ENCODE data around the gene MUTYH. TPM values are rescaled to one million over a fixed set of nuclear protein-coding genes. Genes with fewer than 3 reads are reported as not detected.

MUTYH gene
- polyA plus RNA-seq, 3 donors: 22.0 to 24.3 (median 23.8) TPM

DNA sequence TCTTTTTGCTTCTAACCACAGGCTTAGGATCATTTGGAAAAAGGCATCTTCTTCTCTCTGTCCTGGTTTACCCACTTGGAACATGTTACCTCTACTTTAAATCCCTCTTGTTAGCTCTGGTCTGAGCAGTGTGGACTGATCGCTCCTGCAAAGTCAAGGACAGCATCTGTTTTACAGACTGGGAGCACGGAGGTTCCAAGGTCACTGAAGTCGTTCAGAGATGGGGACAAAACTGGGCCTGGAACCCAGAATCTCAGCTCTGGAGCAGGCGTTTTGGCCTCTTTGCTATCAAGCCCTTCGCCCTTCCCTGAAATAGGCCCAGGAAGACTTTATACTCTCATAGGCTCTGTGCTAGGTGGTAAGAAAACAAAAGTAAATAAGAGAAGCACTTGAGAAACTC lies 11.3 kb upstream of the MUTYH start:
- DNase-seq (ENCODE audit: low read depth in 3 of 3, low spot score in 2 of 3): no peak

DNA sequence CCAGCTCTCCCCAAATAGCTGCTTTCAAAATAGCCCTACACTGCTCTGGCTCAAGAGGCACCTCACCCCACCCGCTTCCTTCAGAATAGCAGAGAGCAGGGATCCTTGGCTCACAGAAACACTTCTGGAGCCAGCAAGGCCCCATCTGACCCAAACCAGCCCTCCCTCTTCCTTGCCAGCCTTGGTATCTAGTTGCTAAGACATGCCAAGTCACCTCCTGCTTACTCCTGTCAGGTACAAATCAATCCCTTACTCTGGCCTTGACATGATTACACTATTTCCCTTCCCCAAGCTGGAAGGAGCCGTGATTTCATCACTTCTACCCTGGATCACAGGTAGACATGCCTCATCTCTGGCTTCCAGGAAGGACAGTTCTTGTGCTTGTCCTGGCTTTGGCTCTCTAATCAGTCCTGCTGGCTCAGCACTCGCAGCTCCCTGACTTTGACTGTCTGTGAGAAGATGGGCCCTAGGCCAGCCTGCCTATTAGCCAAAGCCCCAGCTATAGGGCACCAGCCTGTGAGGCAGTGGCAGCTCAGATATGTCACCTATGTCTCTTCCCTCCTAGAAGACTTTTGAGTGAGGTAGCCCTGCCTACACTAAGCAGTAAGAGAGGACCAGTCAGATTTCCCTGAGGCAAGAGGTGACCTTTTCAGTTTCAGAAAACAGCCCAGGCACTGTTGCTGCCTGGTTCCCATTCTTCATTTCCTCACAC lies 8.9 kb upstream of the MUTYH start:
- no peak for DNase-seq (ENCODE audit: low read depth in 3 of 3, low spot score in 2 of 3)

DNA sequence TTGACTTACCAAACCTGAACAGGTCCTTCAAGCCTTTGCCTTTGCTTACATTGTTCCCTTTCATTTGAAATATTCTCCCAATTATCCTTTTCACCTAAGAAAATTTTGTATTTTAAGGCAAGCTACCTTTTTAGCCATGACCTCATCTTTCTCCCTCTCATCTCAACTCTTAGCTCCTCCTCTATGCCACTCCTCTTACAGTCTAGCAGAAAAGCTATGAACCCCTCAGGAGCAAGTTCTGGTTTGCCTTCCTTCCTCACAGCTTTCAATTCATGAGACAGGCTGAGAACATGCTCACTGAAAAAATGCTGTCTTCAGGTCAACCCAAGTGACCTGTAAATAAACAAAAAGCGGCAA lies 8.3 kb upstream of the MUTYH start:
- no peak for DNase-seq (ENCODE audit: low read depth in 3 of 3, low spot score in 2 of 3)

DNA sequence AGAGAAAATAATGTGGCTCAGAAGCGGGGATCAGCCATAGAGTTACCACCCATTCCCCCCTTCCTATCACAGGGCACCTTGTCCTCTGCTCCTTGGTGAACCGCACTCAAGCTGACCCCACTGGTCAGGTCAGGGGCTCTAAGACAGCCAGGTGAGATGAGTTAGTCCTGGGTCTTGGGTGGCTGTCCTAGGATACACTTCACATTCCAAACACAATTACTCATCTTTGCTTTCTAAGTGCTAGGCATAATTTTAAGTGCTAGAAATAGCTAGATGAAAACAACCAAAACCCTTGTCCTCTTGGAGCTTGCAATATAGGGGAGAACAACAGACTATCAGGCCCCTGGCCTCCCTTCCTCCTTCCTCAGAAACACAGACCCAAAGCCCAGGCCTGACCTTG lies 7.8 kb upstream of the MUTYH start:
- no peak for DNase-seq (ENCODE audit: low read depth in 3 of 3, low spot score in 2 of 3)

DNA sequence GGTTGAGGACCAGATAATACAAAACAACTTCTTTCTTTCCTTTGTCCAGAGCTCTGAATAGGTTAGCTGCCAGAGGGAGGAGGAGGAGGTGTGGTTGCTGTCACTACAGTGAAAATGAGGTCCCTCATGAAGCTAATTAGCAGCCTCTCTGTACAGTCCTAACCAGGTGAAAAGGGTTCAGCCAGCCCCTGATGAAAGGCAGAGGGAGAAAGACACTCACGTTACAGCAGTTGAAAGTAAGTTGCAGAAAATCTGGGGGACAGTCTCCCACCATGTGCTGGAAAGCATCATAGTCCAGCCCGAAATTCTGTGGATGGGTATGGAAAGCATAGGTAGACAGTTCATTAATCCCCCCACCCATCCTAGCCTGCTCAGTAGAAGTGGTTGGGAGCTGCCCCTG lies 6.2 kb upstream of the MUTYH start:
- DNase-seq (ENCODE audit: low read depth in 3 of 3, low spot score in 2 of 3): no peak

DNA sequence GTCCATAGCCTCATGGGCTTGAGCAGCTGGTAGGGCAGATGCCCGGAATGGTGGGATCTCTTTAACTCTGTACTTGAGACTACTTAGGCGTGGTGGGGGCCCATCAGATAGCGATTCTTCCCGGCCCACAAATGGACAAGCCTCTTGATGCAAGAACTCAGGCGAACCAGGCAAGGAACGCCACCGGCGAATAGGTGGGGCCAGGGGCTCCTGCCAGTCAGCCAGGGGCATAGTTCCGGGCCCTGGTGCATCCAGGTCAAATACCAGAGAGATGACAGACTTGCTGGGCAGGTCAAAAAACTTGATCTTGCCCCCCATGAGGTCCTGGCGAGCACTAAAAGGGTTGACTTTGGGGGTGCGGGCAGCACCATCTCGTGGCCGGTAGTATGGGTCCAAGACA lies 4.8 kb upstream of the MUTYH start:
- no peak for DNase-seq (ENCODE audit: low read depth in 3 of 3, low spot score in 2 of 3)

DNA sequence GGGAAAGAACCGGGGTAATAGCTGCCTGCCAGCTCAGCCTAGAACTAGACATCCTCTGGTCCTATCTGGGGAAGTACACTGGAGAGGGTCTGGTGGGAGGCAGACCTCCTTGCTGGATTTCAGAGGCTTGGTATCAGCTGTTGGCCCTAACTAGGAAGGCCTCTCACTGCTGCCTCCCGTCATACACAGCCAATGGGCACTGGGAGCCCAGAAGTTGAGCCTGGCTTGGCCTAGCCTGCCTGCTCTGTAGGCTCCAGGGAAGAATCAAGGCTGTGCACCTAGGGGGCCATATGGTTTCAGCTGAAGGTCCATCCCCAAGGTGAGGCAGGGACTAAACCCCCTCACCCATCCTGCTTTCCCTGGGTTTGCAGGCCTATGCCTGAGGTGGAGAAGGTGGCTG lies 4.3 kb upstream of the MUTYH start:
- no peak for DNase-seq (ENCODE audit: low read depth in 3 of 3, low spot score in 2 of 3)

DNA sequence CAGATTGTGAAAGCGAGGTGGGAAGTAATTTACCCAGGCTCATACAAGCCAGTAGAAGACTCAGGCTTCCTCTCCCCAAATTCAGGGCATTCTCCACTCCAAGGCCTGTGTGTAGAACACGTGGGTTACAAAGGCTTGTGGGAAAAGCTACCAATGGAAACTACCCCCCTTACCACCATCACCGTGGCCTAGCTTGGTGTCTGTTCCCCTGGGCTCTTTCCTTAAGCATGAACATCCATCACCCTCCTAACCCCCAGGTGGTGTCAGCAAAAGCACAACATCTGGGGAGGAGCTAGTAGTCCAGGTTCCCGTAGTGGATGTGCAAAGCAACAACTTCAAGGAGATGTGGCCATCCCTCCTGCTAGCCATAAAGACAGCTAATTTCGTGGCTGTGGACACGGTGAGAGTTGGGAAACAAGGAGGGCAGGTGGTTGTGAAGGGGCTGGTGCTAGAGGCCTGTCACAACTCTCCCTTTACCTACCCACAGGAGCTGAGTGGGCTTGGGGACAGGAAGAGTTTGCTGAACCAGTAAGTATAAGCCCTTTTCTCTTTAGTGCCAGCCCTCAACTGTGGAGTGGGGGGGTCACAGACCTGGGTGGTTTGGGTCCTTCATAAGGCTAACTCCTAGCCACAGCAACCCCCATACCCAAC lies 701 bp upstream of the MUTYH start:
- no peak for DNase-seq (ENCODE audit: low read depth in 3 of 3, low spot score in 2 of 3)

DNA sequence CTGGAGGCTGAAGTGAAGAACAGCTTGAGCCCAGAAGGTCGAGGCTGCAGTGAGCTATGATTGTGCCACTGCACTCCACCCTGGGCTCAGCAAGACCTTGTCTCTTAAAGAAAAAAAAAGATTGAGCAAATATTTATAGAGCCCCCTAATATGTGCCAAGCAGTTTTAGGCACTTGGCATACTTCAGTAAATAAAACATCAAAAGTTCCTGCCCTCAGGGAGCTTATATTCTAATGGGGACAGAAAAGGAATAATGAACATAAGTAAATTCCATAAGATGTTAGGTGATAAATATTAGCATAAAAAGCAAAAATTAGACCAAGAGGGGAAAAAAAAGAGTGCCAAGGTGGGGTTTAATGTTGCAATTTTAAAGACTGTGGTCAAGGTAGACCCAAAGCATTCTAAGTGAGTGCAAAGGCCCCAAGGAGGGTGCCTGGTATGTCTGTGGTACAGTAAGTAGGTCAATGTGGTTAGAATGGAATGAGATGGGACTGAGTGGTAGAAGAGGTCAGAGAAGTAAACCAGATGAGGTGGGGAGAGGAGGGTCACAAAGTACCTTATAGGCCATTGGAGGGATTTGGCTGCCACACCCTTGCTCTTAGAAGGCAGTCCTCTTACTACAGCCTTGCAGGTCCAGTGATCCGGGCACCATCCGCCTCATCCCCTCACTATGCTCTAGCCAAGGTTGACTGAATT lies 2.5 kb downstream of the MUTYH start:
- no peak for DNase-seq (ENCODE audit: low read depth in 3 of 3, low spot score in 2 of 3)

DNA sequence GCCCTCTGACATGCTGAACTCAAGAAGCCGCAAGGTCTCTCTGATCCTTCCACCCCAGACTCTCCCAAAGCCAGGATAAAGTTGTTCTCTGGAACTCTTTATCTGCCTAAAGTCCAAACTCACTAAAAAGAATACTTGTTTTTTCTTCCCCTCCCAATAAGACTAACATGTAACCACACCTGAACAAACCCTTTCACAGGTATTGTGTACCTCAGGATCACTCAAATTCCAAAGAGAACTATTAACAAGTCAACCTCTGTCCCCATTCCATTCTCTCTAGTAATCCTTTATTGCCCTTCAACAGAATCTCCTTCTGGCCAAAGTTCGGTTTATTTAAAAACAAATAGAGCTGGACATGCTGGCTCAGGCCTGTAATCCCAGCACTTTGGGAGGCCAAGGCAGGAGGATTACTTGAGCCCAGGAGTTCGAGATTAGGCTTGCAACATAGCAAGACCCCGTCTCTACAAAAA lies 4.3 kb downstream of the MUTYH start:
- no peak for DNase-seq (ENCODE audit: low read depth in 3 of 3, low spot score in 2 of 3)

DNA sequence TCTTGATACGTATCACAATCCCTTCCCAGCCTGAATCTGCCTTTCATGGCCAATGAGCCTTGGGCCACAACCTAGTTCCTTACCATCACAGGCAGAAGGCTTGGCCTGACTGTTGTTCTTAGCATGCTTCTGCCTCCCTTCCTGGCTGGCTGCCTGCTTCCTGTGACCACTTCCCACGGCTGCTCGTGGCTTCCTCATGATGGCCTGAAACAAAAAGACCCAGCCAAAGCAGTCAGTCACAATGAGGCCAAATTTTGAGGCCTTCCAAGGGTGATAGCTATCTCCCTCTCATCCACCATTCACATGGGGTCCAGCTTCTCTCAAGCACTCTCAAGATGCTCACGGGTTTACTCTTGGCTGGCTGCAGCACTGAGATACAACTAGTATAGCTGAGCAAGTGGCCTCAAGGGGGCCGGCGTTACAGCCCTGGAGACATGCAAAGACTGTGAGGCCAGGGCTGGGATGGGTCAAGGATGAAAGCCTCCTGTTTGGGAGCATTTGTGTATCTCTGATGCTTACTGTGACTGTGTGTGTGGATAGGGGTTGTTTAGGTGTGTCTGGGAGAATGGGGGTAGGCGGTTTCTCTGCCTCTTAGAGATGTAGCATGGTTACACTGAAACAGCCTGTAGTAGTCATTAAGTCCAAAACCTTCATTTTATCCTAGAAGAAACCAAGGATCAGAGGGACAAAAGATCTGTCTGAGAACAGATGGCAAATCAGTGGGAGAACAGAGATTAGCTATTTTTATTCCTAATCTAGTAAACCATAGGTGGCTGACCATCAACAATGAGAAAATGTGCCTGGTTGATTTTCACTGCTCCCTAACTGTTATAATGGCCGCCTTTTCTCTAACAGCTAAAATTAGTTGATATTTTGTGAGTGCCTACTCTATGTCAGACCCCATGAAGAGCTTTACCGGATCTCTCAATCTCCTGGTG lies 5.7 kb downstream of the MUTYH start:
- DNase-seq (ENCODE audit: low read depth in 3 of 3, low spot score in 2 of 3): no peak

DNA sequence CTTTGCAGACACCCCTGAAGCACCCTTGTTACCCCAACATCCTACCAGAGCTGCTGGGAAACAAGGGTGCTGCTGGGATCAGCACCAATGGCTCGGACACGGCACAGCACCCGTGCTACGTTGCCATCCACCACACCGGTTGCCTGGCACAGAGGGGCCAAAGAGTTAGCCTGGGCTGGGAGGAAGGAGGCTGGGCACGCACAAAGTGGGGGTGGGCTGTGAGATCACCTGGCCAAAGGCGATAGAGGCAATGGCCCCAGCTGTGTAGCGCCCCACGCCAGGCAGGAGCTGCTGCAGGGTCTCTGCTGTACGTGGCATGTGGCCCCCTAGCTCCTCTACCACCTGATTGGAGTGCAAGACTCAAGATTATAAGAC lies 7.9 kb downstream of the MUTYH start:
- no peak for DNase-seq (ENCODE audit: low read depth in 3 of 3, low spot score in 2 of 3)

DNA sequence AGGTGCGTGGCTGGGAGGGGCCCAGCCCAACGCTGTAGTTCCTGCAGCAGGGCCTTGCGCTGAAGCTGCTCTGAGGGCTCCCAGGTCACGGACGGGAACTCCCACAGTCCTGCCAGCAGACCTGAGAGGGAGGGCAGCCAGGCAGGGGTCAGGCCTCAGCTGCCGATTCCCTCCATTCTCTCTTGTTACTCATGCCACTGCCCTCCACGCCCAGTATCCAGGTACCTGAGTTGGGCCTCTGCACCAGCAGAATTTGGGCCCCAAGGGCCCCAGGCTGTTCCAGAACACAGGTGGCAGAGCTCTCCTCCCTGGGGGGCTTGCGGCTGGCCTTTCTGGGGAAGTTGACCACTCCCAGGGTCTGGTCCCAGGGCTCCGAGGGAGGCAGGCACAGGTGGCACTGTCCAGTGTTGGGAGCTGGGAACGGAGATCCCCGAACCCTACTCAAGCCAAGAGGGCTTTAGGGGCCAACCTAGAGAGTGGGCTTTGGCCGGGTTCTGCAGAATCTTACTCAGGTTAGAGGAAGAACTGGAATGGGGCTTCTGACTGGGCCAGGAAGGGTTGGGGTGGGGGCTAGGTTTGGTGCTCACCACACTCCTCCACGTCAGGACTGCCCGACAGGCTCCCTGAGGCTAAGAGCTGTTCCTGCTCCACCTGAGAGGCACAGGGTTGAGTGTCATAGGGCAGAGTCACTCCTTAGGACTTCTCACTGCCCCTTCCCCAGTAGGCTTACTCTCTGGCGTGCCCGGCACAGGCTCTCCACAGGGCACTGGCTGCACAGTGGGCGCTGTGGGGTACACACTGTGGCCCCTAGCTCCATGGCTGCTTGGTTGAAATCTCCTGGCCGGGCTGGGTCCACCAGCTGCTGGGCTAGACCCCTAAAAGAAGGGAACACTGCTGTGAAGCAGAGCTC lies 8.5 kb downstream of the MUTYH start:
- no peak for DNase-seq (ENCODE audit: low read depth in 3 of 3, low spot score in 2 of 3)

DNA sequence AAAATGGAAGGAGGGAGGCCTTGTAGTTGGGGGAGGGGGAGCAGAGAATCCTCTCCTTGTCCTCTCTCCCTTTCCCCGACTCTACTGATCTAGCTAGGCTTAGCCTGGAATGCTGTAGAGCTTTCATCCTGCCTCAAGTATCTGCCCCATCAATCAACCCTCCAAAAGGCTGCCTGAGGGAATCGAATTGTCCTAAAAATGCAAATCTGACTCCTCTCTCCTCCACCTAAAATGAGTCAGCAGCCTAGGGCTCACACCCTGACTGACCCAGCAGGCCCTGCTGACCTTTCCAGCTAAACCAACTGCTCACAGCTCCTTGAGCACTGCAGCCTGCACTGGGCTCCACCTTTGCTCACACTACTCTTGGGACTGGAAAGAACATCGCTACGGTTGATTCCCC lies 10.8 kb downstream of the MUTYH start:
- DNase-seq (ENCODE audit: low read depth in 3 of 3, low spot score in 2 of 3): no peak

DNA sequence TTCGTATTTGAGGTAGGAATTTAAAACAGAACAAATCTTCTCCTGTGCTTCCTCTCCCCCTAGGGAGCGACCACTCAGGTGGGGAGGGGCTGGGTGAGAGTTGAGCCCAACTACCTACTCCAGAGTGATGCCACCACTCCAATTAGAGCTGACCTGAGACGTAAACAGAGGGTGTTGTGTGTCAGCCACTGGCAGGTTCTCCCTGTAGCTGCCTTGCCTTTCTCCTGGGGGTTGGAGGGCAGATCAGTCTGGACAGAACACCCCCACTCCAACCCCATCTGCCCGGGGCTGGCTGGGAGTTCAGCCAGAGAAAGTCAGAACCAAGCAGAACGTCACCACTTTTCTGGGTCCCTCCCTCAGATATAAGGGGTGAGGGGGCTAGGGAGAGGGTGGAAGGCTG lies 11.6 kb downstream of the MUTYH start:
- DNase-seq (ENCODE audit: low read depth in 3 of 3, low spot score in 2 of 3): no peak

DNA sequence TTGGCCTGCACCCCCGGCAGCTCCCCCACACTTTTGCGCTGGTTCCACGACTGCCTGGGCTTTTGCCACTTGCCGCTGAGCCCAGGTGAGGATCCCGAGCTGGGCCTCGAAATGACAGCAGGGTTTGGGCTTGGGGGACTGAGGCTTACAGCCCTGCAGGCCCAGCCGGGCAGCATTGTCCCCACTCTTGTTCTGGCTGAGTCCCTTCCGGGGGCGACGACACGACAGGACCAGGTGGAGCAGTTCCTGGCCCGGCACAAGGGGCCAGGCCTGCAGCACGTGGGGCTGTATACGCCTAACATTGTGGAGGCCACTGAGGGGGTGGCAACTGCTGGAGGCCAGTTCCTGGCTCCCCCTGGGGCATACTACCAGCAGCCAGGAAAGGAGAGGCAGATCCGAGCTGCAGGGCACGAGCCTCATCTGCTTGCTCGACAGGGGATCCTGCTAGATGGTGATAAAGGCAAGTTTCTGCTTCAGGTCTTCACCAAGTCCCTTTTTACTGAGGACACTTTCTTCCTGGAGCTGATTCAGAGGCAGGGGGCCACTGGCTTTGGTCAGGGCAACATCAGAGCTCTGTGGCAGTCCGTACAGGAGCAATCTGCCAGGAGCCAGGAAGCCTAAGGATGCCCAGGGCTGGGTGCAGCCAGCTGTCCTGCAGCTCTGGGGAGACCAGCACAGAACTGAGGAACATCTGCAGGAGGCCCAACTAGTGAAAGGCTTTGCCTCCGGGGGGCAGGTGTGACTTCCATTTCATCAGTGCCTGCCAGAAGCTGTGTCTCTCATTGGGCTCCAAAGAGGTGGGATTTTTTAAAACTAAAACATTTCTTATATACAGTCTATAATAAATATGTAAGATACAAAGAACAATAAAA lies 12.4 kb downstream of the MUTYH start:
- no peak for DNase-seq (ENCODE audit: low read depth in 3 of 3, low spot score in 2 of 3)

DNA sequence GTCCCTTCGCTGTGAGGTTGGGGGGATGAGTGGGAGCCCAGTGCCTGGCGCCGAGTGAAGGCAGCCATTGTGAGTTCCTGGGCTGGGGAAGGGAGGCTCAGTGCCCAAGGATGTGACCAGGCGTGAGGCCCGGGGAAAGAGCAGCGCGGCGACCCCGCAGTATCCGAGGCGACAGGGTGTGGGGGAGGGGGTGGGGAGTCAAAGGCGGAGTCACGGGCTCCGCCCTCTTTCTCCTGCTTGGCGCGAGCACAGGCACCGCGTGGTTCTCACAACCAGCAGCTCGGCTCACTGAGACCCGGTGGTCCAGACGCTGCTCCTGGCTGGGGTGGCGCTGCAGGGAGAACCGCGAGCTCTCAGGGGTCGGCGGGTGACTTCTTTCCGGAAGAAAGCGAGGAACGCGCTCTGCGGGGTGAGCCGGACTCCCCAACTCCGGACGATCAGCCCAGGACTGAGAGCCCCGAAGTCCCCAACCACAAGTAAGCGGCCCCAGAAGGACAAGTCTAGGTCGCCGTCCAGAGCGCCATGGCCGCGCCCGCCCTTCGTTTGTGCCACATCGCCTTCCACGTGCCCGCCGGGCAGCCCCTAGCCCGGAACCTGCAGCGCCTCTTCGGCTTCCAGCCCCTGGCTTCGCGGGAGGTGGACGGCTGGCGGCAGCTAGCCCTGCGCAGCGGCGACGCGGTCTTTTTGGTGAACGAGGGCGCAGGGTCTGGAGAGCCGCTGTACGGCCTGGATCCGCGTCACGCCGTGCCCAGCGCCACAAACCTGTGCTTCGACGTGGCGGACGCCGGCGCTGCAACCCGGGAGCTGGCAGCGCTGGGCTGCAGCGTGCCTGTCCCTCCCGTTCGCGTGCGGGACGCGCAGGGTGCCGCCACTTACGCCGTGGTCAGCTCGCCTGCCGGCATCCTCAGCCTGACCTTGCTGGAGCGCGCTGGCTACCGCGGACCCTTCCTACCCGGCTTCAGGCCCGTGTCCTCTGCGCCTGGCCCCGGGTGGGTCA lies 13.3 kb downstream of the MUTYH start, which contains the start of gene HPDL:
Gene HPDL (plus strand): TSS at position 269 of the 997 bp plus-strand sequence. CDS start 254 bp downstream, at position 523.
- peak in 2 of 3 donors; percentile 73 to 79 for DNase-seq (ENCODE audit: low read depth in 3 of 3, low spot score in 2 of 3)

Measured in right renal cortex interstitium (tissue), 3 donors.